SU-DHL-6 (cell line): Measurements from ENCODE around the gene TK1.

ENCODE experiments used
- H2AFZ ChIP-seq: fragments of 200-600 bp; sonication (generic); 2 replicates; pipeline ENCODE4 v1.6.1; 2014; ENCODE audit warnings: low read depth, mild to moderate bottlenecking, moderate library complexity, mixed read lengths, antibody characterized with exemption, low read length; ENCODE audit not compliant: severe bottlenecking
- H3F3A ChIP-seq: fragments of 200-600 bp; shearing (Covaris generic); 2 replicates; pipeline ENCODE4 v1.6.0; 2016; ENCODE audit warnings: antibody characterized with exemption, mild to moderate bottlenecking; ENCODE audit not compliant: insufficient read depth
- H3K27ac ChIP-seq: fragments of 200-600 bp; sonication (generic); 2 replicates; pipeline ENCODE4 v1.5.1; 2016; ENCODE audit warnings: low read depth, mild to moderate bottlenecking, low read length, moderate library complexity, mixed read lengths
- H3K27me3 ChIP-seq: fragments of 200-600 bp; sonication (generic), shearing (Covaris generic); 2 replicates; pipeline ENCODE4 v1.6.0; 2014; ENCODE audit warnings: mild to moderate bottlenecking, low read length
- H3K36me3 ChIP-seq: fragments of 200-600 bp; sonication (generic); 2 replicates; pipeline ENCODE4 v1.6.1; 2014; ENCODE audit warnings: mild to moderate bottlenecking, low read length, mixed read lengths
- H3K4me2 ChIP-seq: fragments of 300-600, 200-600 bp; shearing (Covaris generic), sonication (generic); 2 replicates; pipeline ENCODE4 v1.6.0; 2014; ENCODE audit warnings: low read length, low read depth, mild to moderate bottlenecking; ENCODE audit not compliant: poor library complexity, severe bottlenecking
- H3K4me3 ChIP-seq: fragments of 200-600 bp; sonication (generic); 2 replicates; pipeline ENCODE4 v1.5.1; 2014; ENCODE audit warnings: antibody characterized with exemption, low read length, mild to moderate bottlenecking, mixed read lengths; ENCODE audit not compliant: insufficient read depth, poor library complexity, severe bottlenecking
- H3K79me2 ChIP-seq: fragments of 200-600 bp; sonication (generic); 2 replicates; pipeline ENCODE4 v1.6.1; 2014; ENCODE audit warnings: mild to moderate bottlenecking, low read length, moderate library complexity; ENCODE audit not compliant: insufficient read depth
- H3K9ac ChIP-seq: fragments of 200-600 bp; sonication (generic); 2 replicates; pipeline ENCODE4 v1.7.0; 2014; ENCODE audit warnings: mild to moderate bottlenecking, low read length
- H3K9me2 ChIP-seq: fragments of 200-600 bp; sonication (generic); replicated peaks from 2 replicates; pipeline ENCODE4 v1.6.1; 2014; ENCODE audit warnings: low read length; ENCODE audit not compliant: insufficient read depth
- H3K9me3 ChIP-seq: fragments of 200-600 bp; sonication (generic); 2 replicates; pipeline ENCODE4 v1.6.1; 2014; ENCODE audit warnings: low read length, mixed read lengths; ENCODE audit not compliant: insufficient read depth
- H4K20me1 ChIP-seq: fragments of 200-600 bp; sonication (generic); 2 replicates; pipeline ENCODE4 v1.6.1; 2014; ENCODE audit warnings: low read depth, mild to moderate bottlenecking, antibody characterized with exemption, low read length, moderate library complexity, mixed read lengths
- CTCF ChIP-seq: fragments of 200-600 bp; sonication (generic); IDR thresholded peaks from one replicate; pipeline ENCODE4 v1.5.1; 2017; ENCODE audit warnings: antibody characterized with exemption, mild to moderate bottlenecking, low read length, moderate library complexity; ENCODE audit not compliant: insufficient read depth, poor library complexity, severe bottlenecking
- EZH2phosphoT487 ChIP-seq: fragments of 200-600 bp; sonication (generic), shearing (Covaris generic); conservative IDR thresholded peaks from 2 replicates; pipeline ENCODE4 v1.6.1; 2018; ENCODE audit warnings: mild to moderate bottlenecking, antibody characterized with exemption, low read length, moderate library complexity, mixed read lengths

The TK1 gene

GRCh38 chr17:78233678-78234077 lies 46.8 kb upstream of the TK1 start:
- Histone ChIP-seq H3K27ac (no peak overlapping the region), H3K4me3 (no peak overlapping the region), H3K36me3 (no peaks in the 10 kb centered on the region), H3K27me3 (no peaks in the 10 kb centered on the region), H3K9me2 (no peaks in the 10 kb centered on the region), H3K9me3 (no peaks in the 10 kb centered on the region), H4K20me1 (no peaks in the 10 kb centered on the region), H3K9ac (no peak overlapping the region), H3K79me2 (no peaks in the 10 kb centered on the region), H3K4me2 (no peak overlapping the region), H2AFZ (no peak overlapping the region), H3F3A (no peaks in the 10 kb centered on the region)
- TF ChIP-seq EZH2phosphoT487 (no peak), CTCF (no peak)

GRCh38 chr17:78232859-78233173 lies 46.0 kb upstream of the TK1 start:
- no peaks in the 10 kb centered on the region for H3F3A ChIP-seq
- no peaks in the 10 kb centered on the region for H3K27me3 ChIP-seq
- H3K4me3 ChIP-seq, result no peak overlapping the region
- no peak for TF ChIP-seq CTCF
- TF ChIP-seq EZH2phosphoT487, result no peak
- H2AFZ ChIP-seq, result no peak overlapping the region
- no peaks in the 10 kb centered on the region for H4K20me1 ChIP-seq
- H3K9me3 ChIP-seq, result no peaks in the 10 kb centered on the region
- no peak overlapping the region for H3K27ac ChIP-seq
- no peaks in the 10 kb centered on the region for H3K36me3 ChIP-seq
- no peak overlapping the region for H3K9ac ChIP-seq
- H3K79me2 ChIP-seq, result no peaks in the 10 kb centered on the region
- no peak overlapping the region for H3K4me2 ChIP-seq
- no peaks in the 10 kb centered on the region for H3K9me2 ChIP-seq

GRCh38 chr17:78231991-78232858 lies 45.4 kb upstream of the TK1 start:
- no peak overlapping the region for H3K4me2 ChIP-seq
- no peaks in the 10 kb centered on the region for H3K9me3 ChIP-seq
- H2AFZ ChIP-seq, result no peak overlapping the region
- H3K27me3 ChIP-seq, result no peaks in the 10 kb centered on the region
- H3K27ac ChIP-seq, result no peak overlapping the region
- no peak overlapping the region for H3K4me3 ChIP-seq
- H3K9me2 ChIP-seq, result no peaks in the 10 kb centered on the region
- H3F3A ChIP-seq, result no peaks in the 10 kb centered on the region
- H3K36me3 ChIP-seq, result no peaks in the 10 kb centered on the region
- TF ChIP-seq EZH2phosphoT487 (no peak), CTCF (no peak)
- H4K20me1 ChIP-seq, result no peaks in the 10 kb centered on the region
- H3K9ac ChIP-seq, result no peak overlapping the region
- H3K79me2 ChIP-seq, result no peaks in the 10 kb centered on the region
